ENCODE results near the gene ITGB1. TPM values are rescaled to one million over a fixed set of nuclear protein-coding genes. Genes with fewer than 3 reads are reported as not detected.
A peak's percentile ranks its signal among the peaks of the same experiment; 100 is the strongest.
"Not testable (repeated sequence)": the region's sequence is repeated elsewhere in the genome, so short reads cannot be mapped to it uniquely, and the experiment has no call there.

ITGB1 gene
- total RNA-seq, 2 donors from 2014 or later, result 462 to 660 TPM

DNA sequence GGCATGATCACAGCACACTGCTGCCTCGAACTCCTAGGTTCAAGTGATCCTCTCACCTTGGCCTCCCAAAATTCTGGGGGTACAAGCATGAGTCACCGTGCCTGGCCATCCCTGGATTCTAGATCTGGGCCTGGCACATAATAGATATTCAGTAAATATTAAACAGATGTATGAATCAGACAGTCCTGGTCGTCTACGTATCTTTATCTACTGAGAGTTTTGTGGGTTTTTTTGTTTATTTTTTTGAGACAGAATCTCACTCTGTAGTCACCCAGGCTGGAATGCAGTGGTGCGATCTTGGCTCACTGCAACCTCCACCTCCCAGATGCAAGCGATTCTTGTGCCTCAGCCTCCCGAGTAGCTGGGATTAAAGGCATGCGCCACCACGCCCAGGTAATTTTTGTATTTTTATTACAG lies 24.3 kb upstream of the ITGB1 start:
- ATAC-seq, result peak in 1 of 2 donors; percentile 1
- DNase-seq, result no peak
- intact Hi-C loops (cut with DNase I), result no loop called here

DNA sequence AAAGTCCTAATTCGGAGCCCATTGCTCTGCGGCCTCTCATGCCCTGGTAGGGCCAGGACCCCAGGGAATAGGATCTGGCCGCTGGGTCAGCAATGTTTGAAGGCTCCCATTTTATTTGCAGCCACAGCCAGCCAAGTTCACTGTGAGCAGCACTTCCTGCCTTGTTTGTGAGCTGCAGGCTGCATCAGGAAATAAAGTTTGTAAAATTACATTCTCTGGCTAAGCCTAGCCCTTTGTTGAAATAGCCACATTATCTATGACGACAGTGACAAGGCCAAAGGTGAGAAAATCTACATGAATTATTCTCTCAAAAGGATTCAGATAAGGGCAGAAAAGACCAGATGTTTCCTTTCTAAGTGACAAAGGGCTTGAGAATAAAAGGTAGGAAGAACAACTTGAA lies 23.7 kb upstream of the ITGB1 start:
- intact Hi-C loops (cut with DNase I), result no loop called here
- peak; percentile 60 for DNase-seq
- peak; percentile 11 to 54 for ATAC-seq

GRCh38 chr10:32980558-32981468 lies 22.8 kb upstream of the ITGB1 start:
- intact Hi-C loops (cut with DNase I), result no loop called here
- DNase-seq, result peak; percentile 93
- ATAC-seq, result peak; percentile 96

DNA sequence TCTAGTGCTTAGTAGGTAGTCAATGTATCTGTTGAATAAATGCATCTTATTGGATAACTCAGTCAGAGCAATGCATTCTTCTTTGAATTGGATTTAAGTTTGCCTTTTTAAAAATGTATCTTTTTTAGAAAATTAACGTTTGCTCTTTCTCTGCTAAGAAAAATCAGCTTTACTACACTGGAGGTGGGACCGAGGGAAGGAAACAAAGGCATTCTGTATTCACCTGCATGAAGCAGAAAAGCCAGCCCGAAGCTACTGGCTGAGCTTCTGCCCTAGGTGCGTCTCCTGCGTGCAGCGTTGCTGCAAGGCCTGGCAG lies 22.2 kb upstream of the ITGB1 start:
- DNase-seq (no peak), ATAC-seq (no peak)
- intact Hi-C loops (cut with DNase I), result no loop called here

- ATAC-seq; intact Hi-C loops (cut with DNase I); DNase-seq: not testable (repeated sequence)
These were observed 21.7 kb upstream of the ITGB1 start for GRCh38 chr10:32979719-32980118.

DNA sequence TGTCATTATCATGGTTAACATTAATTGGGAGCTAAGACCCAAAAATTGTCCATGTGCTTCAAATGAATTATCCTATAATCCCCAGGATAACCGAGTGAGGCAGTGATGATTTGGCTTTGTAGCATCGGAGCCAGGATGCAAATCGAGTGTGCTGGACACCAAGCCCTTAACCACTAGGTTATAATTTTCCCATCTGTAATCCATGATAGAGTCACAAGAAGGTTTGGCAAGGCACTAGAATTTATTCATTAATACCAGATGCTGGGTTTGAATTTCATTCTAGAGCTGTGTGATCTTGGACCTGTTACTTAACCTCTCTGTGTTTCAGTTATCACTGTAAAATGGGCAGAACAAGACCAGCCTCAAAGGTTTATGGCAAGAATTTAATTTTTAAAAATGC lies 21.0 kb upstream of the ITGB1 start:
- intact Hi-C loops (cut with DNase I), result no loop called here
- no peak for DNase-seq
- no peak for ATAC-seq

DNA sequence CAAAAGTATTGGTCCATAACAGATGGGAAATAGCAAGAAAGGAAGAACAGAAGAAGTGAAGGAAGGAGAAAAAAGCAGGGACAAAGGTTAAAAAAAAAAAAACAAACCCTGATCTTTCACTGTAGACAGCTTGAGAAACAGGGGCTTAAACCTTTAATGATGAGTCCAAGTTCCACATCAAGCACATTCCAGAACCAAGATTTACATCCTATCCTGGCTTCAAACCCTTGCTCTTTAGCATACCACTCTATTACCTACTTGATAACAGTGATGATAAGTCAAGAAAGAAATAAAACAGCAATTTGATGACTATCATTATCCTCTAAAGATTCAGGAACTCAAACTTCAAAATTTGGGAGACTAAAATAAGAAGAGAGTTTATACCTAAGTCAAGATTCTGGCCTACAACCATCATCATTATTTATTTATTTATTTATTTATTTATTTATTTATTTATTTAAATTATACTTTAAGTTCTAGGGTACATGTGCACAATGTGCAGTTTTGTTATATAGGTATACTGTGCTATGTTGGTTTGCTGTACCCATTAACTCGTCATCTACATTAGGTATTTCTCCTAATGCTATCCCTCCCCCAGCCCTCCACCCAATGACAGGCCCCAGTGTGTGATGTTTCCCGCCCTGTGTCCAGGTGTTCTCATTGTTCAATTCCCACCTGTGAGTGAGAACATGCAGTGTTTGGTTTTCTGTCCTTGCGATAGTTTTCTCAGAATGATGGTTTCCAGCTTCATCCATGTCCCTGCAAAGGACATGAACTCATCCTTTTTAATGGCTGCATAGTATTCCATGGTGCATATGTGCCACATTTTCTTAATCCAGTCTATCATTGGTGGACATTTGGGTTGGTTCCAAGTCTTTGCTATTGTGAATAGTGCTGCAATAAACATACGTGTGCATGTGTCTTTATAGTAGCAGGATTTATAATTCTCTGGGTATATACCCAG lies 20.1 kb upstream of the ITGB1 start:
- not testable (repeated sequence) for ATAC-seq

DNA sequence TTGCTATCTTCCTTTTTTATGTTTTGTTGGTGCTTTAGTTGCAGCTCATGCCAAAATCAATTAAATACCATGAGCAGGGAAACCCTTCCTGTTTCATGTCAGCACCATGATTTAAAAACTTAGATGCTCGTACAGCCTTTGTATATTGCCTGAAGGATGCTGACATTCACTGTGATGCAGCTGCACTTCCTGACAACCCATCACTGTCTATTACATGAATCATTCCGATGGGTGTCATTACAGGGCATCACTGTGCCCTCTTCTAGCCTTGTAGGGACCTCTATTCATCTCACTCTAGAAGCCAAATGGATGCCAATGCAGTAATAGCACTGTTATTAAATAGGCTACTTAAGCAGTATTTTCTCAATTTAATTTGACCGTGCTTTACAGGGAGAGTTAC lies 18.3 kb upstream of the ITGB1 start:
- ATAC-seq (no peak), DNase-seq (no peak)
- intact Hi-C loops (cut with DNase I), result no loop called here

More for the DNA sequence above, 20.1 kb upstream of the ITGB1 start:
- intact Hi-C loops (cut with DNase I); DNase-seq: not testable (repeated sequence)

GRCh38 chr10:32972929-32973328 lies 14.9 kb upstream of the ITGB1 start:
- DNase-seq, result no peak
- ATAC-seq, result peak in 1 of 2 donors; percentile 25
- intact Hi-C loops (cut with DNase I), result no loop called here

GRCh38 chr10:32972460-32972859 lies 14.4 kb upstream of the ITGB1 start:
- no peak for DNase-seq
- peak in 1 of 2 donors; percentile 38 for ATAC-seq
- intact Hi-C loops (cut with DNase I), result no loop called here

- intact Hi-C loops (cut with DNase I), result no loop called here
- peak in 1 of 2 donors; percentile 68 for ATAC-seq
These were observed 13.6 kb upstream of the ITGB1 start for GRCh38 chr10:32971536-32972091.

GRCh38 chr10:32970910-32971309 lies 12.9 kb upstream of the ITGB1 start:
- no peak for DNase-seq
- no peak for ATAC-seq
- intact Hi-C loops (cut with DNase I), result no loop called here

More at GRCh38 chr10:32971536-32972091, 13.6 kb upstream of the ITGB1 start:
- no peak for DNase-seq

DNA sequence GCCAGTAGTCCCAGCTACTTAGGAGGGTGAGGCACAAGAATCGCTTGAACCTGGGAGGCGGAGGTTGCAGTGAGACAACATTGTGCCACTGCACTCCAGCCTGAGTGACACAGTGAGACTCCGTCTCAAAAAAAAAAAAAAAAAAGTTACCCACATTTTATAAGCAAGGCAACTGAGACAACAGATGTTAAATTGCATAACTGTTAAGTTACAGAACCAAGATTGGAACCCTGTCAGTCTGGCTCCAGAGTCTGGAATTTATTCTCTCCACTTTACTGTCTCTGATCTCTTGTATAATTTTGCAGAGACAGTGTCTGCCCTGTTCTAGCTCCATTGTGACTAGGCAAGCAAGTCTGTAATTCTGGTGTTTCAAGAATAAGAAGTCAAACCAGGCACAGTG lies 6.2 kb upstream of the ITGB1 start:
- intact Hi-C loops (cut with DNase I), result loop anchor here in 1 of 2 donors (5.0 kb wide), 1 partner anchor 43 kb away; no protein-coding TSS in a partner anchor
- no peak for ATAC-seq
- no peak for DNase-seq

DNA sequence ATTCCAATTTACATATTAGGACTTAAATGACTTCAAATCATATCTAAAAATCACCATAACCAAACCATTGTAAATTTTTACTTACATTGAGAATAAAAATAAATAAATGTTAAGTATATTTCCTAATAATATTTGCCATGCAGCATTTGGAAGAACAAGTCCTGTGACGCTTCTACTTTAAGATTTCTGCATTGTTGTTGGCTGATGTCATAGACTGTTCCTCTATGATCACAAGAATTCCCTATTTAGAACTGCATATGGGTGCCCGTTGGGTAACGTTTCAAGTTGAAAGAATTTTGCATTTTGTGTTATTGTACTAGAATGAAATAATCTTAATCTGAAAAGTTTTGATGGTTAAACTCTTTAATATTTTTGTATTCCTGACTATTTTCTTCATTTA lies 5.1 kb upstream of the ITGB1 start:
- DNase-seq, result no peak
- ATAC-seq, result no peak
- intact Hi-C loops (cut with DNase I), result loop anchor here in 1 of 2 donors (5.0 kb wide), 1 partner anchor 44 kb away; no protein-coding TSS in a partner anchor

DNA sequence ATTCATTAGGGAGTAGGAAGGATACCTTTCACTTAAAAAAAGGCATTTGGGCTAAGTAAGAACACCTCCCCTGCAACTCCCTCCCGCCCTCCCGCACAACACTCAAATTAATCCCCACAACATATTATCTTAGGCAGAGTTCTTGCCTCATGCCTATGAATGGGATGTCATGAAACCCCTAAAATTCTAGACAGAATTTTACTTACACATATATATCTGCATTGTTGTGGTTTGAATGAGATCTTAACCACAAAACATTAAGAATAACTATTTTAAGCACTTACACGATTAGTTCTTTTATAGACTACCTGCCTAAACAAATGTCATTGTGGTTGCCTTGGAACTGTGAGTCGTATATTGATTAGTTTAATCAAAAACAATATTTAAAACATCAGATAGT lies 4.5 kb upstream of the ITGB1 start:
- ATAC-seq (no peak), DNase-seq (no peak)
- intact Hi-C loops (cut with DNase I), result loop anchor here in 1 of 2 donors (5.0 kb wide), 1 partner anchor 45 kb away; no protein-coding TSS in a partner anchor

DNA sequence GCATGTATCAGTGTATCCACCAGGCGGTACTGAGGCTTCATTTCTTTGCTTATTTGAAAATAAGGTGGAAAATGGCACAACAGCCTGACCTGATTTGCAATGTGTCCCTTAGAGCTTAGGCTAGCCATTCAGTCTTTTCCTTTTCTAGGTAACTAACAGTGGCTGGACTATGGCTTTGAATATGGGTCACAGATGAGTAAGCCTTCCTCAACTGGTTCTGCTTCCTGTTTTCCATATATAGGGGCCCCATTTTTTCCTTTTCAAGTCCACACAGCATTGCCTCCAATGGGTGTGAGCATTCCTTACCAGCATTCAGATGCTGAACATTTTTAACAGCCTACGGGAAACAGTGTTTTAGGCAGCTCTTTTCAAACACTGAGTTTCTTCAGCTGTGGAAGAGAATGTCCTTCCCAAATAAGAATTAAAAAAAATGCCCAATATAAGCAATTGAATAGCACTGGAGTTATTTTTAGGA lies 3.9 kb upstream of the ITGB1 start:
- intact Hi-C loops (cut with DNase I), result loop anchor here in 1 of 2 donors (5.0 kb wide), 1 partner anchor 45 kb away; no protein-coding TSS in a partner anchor
- DNase-seq, result no peak
- peak in 1 of 2 donors; percentile 18 for ATAC-seq

- intact Hi-C loops (cut with DNase I), result loop anchor here in 1 of 2 donors (5.0 kb wide), 1 partner anchor 46 kb away; no protein-coding TSS in a partner anchor
- ATAC-seq, result no peak
- DNase-seq, result no peak
These were observed 3.4 kb upstream of the ITGB1 start for GRCh38 chr10:32961343-32961894.

DNA sequence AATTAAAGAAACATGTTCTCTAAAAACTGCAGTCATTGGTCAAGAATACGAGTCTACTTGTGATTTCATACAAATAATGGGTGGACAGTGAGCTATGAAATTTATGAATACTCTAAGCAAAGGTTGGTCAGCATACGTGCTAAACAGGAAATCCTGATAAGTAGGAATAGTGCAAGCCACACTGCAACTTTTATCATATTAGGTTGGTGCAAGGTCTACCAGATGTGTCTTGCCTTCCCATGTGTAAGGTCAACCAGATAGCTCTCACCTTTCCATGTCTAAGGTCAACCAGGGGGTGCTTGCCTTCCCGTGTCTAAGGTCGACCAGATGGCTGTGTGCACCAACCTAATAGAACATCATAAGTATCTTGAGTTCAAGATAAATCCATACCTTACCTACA lies 2.0 kb upstream of the ITGB1 start:
- intact Hi-C loops (cut with DNase I), result loop anchor here in 1 of 2 donors (5.0 kb wide), 1 partner anchor 47 kb away; no protein-coding TSS in a partner anchor
- DNase-seq (no peak), ATAC-seq (no peak)
